Left lung (tissue), 10 donors: Measurements from ENCODE around the gene KLHL1. TPM values are rescaled to one million over a fixed set of nuclear protein-coding genes. Genes with fewer than 3 reads are reported as not detected.

Experiments
- ATAC-seq: fragments of 200-7000 bp; cut with Tn5 transposase; one replicate; pipeline ENCODE4 v1.9.1; 2020; ENCODE audit warnings: moderate library complexity
- DNase-seq, 4 donors: peaks; one replicate each; pipeline ENCODE4 v3.0.0-alpha.2; 2013 to 2020
- H3K27ac ChIP-seq, 2 donors: fragments of 200-600 bp; sonication (generic) in 1 of 2; one replicate each; pipeline versions ENCODE4 v1.5.0 to v1.8.0; 2020 to 2021
- H3K27me3 ChIP-seq, 2 donors: fragments of 200-600 bp; sonication (generic) in 1 of 2; one replicate each; pipeline versions ENCODE4 v1.5.0 to v1.8.0; 2020 to 2021
- H3K36me3 ChIP-seq, 2 donors: fragments of 200-600 bp; sonication (generic) in 1 of 2; one replicate each; pipeline versions ENCODE4 v1.5.0 to v1.8.0; 2020 to 2021
- H3K4me1 ChIP-seq, 2 donors: fragments of 200-600 bp; one replicate each; pipeline ENCODE4 v1.8.0; 2021
- H3K4me3 ChIP-seq, 2 donors: fragments of 200-600 bp; sonication (generic) in 1 of 2; one replicate each; pipeline versions ENCODE4 v1.5.0 to v1.8.0; 2020 to 2021; ENCODE audit warnings: mild to moderate bottlenecking in 1 of 2
- H3K9me3 ChIP-seq, 2 donors: fragments of 200-600 bp; sonication (generic) in 1 of 2; one replicate each; pipeline versions ENCODE4 v1.5.0 to v1.8.0; 2020 to 2021
- CTCF ChIP-seq, 2 donors: fragments of 200-600 bp; sonication (generic) in 1 of 2; IDR thresholded peaks; one replicate each; pipeline versions ENCODE4 v1.5.0 to v1.8.0; 2021; ENCODE audit warnings: antibody characterized with exemption in 2 of 2
- intact Hi-C, 2 donors: fragments of 100-400 bp; cut with DNase I; formaldehyde crosslinking; loops; one replicate each; pipeline versions ENCODE4 v1.11.2 to v1.14.2; 2022
- polyA plus RNA-seq, 6 donors: library from polyadenylated mRNA; unstranded; fragments of 120-200 nt; gene quantifications; one replicate each; pipeline ENCODE4 v1.2.1, GENCODE V29; 2013; ENCODE audit not compliant: insufficient read length in 6 of 6
- total RNA-seq, 2 donors: library from RNA; stranded (reverse); fragmentation: NEBNext Ultra II Directional; extraction: Animal tissue kit (Norgen Biotek cat#: 25700); gene quantifications; one replicate each; pipeline ENCODE4 v1.2.1, GENCODE V29; 2021
- donor health status: DM: no; HTN: yes; CAD: no.
- donor health status: DM: no; HTN: no; CAD: no.

Gene KLHL1
- total and polyA plus RNA-seq, 8 donors: 0.06 TPM; not detected in 4

- Histone ChIP-seq H3K27me3 (no peaks in the 10 kb centered on the region), H3K27ac (no peak overlapping the region), H3K9me3 (no peaks in the 10 kb centered on the region), H3K36me3 (no peaks in the 10 kb centered on the region), H3K4me1 (no peaks in the 10 kb centered on the region), H3K4me3 (no peak overlapping the region)
- intact Hi-C loops: no loop called here
- ATAC-seq (no peak), DNase-seq (no peak)
- no peak for TF ChIP-seq CTCF (IDR thresholded peaks at IDR 0.05)
Measured at GRCh38 chr13:69793783-69794453, 314.3 kb downstream of the KLHL1 start.

- Histone ChIP-seq H3K9me3 (peaks cover 0 to 4% of the 10 kb centered on the region in 2 donors), H3K4me3 (no peak overlapping the region), H3K27me3 (no peaks in the 10 kb centered on the region), H3K27ac (no peak overlapping the region), H3K4me1 (no peaks in the 10 kb centered on the region), H3K36me3 (no peaks in the 10 kb centered on the region)
- DNase-seq (no peak), ATAC-seq (no peak)
- no peak for TF ChIP-seq CTCF (IDR thresholded peaks at IDR 0.05)
- intact Hi-C loops: no loop called here
Measured at GRCh38 chr13:69776937-69777336, 331.3 kb downstream of the KLHL1 start.

GRCh38 chr13:69769608-69770007, 338.6 kb downstream of the KLHL1 start:
- Histone ChIP-seq H3K36me3 (no peaks in the 10 kb centered on the region), H3K4me1 (no peaks in the 10 kb centered on the region), H3K27ac (no peak overlapping the region), H3K4me3 (no peak overlapping the region), H3K27me3 (no peaks in the 10 kb centered on the region), H3K9me3 (peaks cover 0 to 31% of the 10 kb centered on the region in 2 donors)
- TF ChIP-seq CTCF (IDR thresholded peaks at IDR 0.05): no peak
- DNase-seq: no peak
- intact Hi-C loops: no loop called here
- no peak for ATAC-seq

GRCh38 chr13:69761581-69761980, 346.7 kb downstream of the KLHL1 start:
- TF ChIP-seq CTCF (IDR thresholded peaks at IDR 0.05): no peak

GRCh38 chr13:69755101-69755500, 353.2 kb downstream of the KLHL1 start:
- Histone ChIP-seq H3K27ac (no peak overlapping the region), H3K9me3 (peaks cover 0 to 12% of the 10 kb centered on the region in 2 donors), H3K4me1 (no peaks in the 10 kb centered on the region), H3K36me3 (no peaks in the 10 kb centered on the region), H3K4me3 (no peak overlapping the region), H3K27me3 (no peaks in the 10 kb centered on the region)
- no peak for ATAC-seq
- intact Hi-C loops: no loop called here
- DNase-seq: no peak
- TF ChIP-seq CTCF (IDR thresholded peaks at IDR 0.05): no peak

More at GRCh38 chr13:69761581-69761980, 346.7 kb downstream of the KLHL1 start:
- no peaks in the 10 kb centered on the region for H3K27me3 ChIP-seq
- no peak overlapping the region for H3K4me3 ChIP-seq
- DNase-seq: no peak
- H3K36me3 ChIP-seq: no peaks in the 10 kb centered on the region
- H3K27ac ChIP-seq: no peak overlapping the region
- peaks cover 0 to 10% of the 10 kb centered on the region in 2 donors for H3K9me3 ChIP-seq
- no peaks in the 10 kb centered on the region for H3K4me1 ChIP-seq
- no peak for ATAC-seq
- intact Hi-C loops: no loop called here
